Measurements from ENCODE around the gene FAM53A.

The FAM53A gene, protein sequence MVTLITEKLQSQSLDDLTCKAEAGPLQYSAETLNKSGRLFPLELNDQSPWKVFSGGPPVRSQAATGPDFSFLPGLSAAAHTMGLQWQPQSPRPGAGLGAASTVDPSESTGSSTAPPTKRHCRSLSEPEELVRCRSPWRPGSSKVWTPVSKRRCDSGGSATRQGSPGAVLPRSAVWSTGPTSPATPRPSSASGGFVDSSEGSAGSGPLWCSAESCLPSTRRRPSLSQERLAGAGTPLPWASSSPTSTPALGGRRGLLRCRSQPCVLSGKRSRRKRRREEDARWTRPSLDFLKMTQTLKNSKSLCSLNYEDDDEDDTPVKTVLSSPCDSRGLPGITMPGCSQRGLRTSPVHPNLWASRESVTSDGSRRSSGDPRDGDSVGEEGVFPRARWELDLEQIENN

DNA sequence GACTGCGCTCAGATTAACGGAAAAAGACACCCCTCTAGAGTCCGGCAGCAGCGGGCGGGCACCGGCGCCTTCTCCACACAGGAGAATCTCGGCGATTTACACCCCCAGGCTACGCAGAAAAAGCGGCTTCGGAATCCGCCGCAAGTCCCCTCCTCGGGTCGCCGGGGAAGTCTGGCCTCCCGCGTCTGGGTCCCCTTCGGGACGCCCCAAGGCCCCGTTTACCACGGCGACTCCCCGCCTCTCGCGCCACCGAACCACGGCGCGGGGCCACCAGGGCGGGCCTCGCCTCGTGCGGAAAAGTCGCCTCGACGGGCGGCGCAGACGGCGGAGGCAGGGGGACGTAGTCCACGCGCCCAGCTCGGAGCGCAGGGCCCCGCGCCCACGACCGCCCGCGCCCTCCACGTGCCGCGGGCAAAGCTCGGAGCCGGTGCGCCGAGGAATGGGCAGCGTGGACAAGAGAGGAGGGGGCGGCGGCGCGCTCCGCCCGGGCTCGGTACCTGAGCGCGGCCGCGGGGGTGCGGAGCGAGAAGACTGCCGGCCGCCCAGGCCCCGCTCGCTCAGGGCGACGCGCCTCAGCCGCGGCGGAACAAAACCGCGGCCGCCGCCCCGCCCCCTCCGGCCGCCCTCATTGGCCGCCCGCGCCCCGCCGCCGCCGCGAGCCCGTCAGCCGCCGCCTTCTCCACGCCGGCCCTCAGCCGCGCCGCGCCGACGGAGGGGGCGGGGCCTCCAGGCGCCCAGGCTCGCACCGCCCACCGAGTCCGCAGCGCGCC, at the start of gene FAM53A:
Gene FAM53A (minus strand): TSS at position 578 of the 770 bp plus-strand sequence. CDS start 15,572 bp downstream, outside the sequence.
- DNase-seq (ENCODE audit: low read depth) = peak; percentile 8

DNA sequence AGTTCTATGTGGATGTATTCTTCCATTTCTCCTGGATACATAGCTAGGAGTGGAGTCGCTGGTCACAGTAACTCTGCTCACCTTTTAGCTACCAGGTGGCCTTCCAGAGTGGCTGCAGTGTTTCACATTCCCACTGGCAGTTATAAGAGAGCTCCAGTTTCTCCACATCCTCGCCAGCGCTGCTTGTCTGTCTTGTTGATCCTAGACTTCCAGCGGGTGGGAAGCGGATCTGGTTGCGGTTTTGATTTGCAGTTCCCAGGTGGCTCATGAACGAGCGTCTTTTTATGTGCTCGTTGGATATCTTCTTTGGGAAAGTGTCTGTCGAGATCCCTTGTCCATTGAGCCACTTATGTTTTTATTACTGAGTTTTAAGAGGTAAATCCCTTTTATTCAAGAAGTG, 48.8 kb upstream of the FAM53A start:
- no peak for DNase-seq (ENCODE audit: low read depth)

DNA sequence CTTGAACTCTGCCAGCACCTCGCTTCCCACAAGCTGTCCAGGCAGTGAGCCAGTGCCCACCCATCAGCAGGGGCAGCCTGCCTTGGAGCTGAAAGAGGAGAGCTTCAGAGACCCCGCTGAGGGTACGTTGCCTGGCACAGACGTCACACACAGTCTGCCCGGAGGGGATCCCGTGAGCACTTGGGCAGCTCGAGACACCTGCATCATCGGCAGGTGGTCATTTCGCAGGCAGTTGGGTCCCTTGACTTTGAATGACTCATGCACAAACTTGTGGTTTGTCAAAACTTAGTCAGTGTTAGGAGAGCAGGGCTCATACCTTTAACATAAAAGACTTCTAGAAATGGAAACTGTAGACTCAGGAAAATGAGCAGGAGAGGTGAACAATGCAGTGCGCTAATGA, 47.1 kb upstream of the FAM53A start:
- DNase-seq (ENCODE audit: low read depth) = no peak

DNA sequence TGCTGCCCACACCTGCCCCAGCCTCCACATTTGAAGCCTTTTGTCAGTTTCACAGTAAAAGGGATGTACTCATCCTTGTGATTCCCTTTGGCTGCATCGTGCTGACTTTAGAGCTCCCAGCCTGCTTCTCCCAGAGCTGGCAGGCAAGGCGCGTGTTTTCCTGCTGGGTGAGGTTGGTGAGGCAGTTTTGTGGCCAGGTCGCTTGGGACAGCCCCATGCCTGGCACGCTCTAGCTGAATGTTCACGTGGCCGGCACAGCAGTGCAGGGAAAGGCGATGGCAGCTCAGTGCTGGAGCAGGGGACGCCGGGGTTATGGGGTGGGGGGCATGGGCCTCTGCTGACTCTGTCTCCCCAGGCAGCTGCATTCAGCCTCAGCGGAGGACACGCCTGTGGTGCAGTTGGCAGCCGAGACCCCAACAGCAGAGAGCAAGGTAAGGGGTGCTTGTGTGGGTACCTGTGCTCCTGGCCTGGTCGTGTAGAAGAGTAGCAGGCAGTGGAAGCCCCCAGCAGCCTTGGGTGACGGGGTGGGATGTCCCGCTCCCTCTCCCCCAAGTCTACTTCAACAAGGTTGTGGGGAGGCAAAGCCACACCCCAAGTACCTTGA, 46.5 kb upstream of the FAM53A start:
- no peak for DNase-seq (ENCODE audit: low read depth)

DNA sequence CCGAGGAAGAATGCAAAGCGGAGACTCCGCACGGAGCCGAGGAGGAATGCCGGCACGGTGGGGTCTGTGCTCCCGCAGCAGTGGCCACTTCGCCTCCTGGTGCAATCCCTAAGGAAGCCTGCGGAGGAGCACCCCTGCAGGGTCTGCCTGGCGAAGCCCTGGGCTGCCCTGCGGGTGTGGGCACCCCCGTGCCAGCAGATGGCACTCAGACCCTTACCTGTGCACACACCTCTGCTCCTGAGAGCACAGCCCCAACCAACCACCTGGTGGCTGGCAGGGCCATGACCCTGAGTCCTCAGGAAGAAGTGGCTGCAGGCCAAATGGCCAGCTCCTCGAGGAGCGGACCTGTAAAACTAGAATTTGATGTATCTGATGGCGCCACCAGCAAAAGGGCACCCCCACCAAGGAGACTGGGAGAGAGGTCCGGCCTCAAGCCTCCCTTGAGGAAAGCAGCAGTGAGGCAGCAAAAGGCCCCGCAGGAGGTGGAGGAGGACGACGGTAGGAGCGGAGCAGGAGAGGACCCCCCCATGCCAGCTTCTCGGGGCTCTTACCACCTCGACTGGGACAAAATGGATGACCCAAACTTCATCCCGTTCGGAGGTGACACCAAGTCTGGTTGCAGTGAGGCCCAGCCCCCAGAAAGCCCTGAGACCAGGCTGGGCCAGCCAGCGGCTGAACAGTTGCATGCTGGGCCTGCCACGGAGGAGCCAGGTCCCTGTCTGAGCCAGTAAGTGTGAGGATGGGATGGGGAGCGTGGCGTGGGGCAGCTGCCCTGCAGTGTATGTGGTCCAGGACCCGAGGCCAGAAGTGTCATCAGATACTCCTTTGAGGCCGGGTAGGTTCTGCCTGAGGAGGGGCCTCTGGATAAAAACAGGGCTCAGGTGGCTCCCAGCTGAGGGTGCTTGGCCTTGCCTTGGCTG, 44.2 kb upstream of the FAM53A start:
- DNase-seq (ENCODE audit: low read depth) = no peak

DNA sequence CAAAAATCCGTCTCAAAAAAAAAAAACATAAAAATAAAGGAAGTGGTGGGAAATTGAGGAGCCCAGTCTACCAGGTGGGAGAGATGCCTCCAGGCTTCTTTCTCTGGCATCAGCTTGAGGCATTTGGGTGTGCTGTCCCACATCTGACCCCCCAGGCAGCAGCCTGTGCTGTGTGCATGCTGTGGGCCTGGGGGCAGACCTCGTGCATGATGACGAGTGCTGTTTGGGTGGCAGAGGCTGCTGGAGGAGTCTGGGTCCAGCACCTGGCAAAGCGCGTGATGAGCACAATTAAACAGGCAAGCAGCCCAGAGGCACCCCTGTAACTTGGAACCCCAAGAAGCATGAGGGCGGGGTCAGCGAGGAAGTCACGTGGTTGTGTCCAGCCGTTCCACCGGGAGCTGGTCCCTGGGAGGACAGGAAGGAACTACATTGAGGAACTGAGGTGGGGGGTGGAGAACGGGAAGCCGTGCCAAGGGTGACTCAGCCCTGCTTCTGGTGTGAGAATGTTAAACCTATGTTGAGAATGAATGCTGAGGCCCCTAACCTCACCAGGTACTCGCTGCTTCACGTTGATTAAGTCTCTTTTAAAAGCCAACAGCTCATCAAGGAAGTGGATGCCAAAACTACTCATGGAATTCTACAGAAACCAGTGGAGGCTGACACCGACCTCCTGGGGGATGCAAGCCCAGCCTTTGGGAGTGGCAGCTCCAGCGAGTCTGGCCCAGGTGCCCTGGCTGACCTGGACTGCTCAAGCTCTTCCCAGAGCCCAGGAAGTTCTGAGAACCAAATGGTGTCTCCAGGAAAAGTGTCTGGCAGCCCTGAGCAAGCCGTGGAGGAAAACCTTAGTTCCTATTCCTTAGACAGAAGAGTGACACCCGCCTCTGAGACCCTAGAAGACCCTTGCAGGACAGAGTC, 43.3 kb upstream of the FAM53A start:
- DNase-seq (ENCODE audit: low read depth) = no peak

DNA sequence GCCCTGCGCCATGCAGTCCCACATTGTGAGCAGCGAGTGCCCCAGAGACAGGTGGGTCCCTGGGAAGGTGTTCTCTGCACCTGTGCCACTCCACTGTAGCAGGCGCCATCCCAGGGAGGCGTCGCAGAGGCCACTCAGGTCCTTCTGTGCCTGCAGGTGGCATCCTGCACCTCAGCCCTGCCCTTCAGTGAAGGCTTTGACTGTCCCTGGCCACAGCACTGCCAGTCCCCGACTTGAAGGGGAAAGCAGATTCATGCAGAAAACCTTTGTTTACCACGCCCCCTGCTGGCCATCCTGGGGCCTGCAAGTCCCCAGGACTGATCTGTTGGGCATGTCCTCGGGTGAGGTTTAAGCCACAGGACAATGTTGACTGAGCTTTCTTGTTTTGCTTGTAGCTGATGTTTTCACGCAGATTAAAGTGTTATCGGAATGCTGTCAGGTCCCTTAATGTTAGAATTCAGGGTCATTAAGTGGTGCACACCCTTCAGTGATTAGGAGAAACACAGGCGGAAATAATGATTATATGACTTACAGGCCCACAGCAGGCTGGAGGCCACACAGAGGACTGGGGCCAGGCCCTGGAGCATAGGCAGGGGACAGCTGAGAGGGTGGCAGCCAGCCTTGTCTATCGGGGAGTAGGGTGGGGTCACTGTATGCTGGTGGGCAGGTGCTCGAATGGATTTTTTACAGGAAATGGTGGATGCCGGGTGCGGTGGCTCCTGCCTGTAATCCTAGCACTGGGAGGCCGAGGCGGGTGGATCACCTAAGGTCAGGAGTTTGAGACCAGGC, 42.2 kb upstream of the FAM53A start:
- DNase-seq (ENCODE audit: low read depth) = peak; percentile 86

DNA sequence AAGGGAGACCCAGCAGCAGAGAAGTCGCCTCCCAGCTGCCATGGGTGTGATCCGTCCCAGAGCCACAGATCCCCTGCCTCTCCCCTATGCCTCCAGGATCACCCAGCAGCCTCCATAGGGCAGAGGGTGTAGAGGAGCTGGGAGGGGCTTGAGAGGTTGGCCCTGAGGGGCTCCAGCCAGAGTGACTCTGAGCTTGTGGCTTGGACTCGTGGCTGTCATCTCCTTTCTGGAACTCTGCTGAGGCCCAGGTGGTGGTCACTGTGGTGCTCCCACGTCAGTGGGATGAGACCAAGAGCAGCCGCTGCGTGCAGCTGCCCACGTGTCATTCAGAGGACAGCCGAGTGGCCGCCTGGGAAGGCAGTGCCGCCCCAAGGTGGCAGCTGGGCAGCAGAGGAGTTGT, 41.4 kb upstream of the FAM53A start:
- DNase-seq (ENCODE audit: low read depth) = no peak

DNA sequence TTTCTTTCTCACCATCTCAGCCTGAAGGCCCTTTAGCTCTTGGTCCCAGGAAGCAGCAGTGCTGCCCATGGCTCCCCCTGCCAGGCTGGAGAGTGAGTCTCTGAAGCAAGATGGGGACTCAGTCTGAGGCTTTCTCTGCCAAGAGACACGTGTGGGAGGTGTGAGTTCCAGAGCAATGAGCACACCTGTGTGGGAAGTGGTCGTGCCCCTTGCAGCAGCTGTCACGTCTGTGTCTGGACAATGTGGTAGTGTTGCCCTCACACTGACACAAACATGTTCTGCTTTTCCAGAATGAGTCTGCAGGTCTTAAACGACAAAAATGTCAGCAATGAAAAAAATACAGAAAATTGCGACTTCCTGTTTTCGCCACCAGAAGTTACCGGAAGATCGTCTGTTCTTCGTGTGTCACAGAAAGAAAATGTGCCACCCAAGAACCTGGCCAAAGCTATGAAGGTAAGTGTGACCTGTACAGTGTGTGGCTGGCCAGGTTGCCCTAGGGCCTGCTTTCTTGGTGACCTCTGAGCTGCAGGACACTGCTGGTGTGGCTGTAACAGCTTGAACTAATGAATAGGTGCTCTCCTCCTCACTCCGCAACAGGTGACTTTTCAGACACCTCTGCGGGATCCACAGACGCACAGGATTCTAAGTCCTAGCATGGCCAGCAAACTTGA, 39.2 kb upstream of the FAM53A start:
- DNase-seq (ENCODE audit: low read depth) = no peak

DNA sequence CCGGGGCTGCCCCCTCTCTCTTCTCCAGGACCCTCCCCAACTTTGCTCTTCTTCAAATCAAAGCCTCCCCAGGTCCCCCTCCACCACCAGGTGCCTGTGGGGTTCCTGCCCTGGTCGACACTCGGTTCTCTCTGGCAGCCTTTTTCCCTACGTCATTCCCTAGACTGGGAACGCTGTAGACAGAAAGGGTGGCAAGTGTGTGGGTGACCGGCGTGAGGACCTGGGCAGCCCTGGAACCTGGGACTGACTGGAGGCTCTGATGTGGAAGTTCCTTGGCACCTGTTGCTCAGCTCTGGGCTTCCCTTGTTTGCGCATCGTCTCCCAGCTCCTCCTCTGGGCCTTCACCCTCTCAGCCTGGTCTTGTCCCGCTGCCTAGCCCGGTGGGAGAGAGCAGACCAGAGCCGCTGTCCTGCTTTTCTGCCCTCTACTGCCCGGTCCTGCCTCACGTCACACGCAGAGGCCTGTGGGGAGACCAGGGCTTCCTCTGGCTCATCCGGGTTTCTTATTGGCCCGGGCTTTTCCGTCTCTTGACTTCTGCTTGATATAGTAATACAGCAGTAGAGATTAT, 38.5 kb upstream of the FAM53A start:
- DNase-seq (ENCODE audit: low read depth) = no peak

DNA sequence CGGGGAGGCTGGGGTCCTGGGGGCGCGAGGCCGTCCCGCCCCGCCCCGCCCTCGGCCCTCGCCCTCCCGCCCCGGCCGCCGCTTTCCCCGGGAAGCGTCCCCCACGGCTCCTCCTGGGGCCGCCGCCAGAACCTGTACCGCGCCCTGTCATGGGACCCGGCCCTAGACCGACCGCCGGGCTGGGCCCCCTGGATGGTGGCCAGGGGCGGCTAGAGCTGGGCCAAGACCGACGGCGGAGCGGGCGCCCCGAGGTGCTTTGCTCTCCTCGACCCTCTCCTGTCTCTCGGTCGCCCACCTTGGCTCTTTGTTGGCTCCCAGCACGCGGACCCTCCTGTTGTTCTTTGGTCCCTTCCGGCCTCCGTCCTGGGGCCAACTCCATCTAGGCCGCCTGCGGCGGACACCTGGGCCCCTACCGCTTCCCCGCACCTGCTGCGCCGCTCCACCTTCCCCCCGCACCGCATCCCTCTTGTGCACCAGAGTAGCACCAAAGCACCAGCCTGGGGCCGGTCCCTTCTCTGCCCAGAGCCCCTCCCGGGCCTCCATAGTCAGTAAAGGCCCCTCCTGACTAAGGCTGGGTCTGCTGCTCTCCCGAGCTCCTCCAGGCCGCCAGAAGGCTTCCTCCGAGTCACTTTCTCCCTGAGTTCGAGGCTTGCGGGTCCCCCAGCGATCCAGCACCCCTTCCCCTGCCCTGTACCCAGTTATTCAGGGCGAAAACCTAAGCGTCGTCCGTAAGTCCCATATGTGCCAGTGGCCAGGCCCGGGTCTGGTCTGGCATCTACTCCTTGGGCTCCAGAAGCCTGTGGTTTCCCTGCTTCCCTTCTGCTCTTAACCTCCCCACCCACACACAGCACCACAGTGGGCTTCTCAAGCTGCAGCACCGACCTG, 37.8 kb upstream of the FAM53A start:
- DNase-seq (ENCODE audit: low read depth) = no peak

DNA sequence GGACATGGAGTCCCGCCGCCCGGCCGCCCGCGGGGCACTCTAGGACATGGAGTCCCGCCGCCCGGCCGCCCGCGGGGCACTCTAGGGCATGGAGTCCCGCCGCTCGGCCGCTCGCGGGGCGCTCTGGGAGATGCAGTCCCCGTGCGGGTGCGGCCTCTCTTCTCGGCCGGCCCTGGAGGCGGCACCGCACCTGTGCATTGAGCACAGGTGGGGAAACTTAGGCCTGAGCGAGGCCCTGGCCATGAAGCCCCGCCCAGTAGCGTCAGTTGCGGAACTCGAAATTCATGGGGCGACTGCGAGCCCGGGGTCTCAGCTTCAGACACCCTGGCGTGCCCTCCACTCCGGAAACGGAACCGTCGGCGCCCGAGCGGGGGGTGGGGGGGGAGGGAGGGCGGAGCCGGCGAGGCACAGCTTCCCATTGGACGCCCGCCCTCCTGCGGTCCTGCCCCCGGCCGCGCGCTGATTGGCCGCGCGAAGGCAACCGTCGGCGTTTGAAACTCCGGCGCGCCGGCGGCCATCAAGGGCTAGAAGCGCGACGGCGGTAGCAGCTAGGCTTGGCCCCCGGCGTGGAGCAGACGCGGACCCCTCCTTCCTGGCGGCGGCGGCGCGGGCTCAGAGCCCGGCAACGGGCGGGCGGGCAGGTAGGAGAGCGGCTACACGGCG, 37.0 kb upstream of the FAM53A start, which contains the start of the genes TACC3 and TMEM129:
Gene TACC3 (plus strand): TSS at position 519 of the 663 bp plus-strand sequence. CDS start 1,901 bp downstream, outside the sequence.
Gene TMEM129 (minus strand): TSS at position 321 of the 663 bp plus-strand sequence. CDS start 486 bp downstream, outside the sequence.
- DNase-seq (ENCODE audit: low read depth) = peak; percentile 88

DNA sequence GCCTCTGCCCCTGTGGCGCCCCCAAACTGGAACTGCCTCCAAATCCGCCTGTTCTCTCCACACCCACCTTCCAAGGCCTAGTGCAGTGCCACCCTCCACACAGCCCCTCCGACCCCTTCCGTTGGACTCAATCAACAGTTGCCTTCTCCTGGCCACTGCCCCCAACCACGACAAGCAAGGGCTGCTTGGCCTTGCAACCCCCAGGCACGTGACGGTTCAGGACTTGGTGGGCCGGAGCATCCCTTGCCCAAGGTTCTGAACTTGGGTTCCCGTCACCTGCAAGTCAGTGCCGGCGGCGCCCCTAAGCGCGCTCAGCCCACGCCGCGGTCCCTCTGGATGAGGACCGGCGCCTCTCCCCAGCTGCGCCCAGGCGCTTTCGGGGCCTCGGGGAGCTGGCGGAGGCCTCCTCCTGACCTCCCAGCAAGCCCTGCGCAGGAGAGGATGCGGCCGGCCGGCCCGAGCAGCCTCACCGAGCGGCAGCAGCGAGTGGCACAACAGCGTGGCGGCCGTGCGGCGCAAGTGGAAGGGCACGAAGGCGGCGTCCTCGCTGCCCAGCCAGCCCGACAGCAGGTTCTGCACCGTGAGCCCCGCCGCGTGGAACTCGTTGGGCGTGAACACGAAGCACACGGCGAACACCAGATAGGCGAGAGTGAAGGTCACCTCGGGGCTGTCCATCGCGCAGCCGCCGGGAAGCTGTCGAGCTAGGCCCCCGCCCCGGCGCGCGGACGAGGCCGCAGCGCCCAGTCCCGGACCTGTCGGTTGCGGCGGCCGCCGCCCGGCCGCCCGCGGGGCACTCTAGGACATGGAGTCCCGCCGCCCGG, 36.3 kb upstream of the FAM53A start:
- no peak for DNase-seq (ENCODE audit: low read depth)

DNA sequence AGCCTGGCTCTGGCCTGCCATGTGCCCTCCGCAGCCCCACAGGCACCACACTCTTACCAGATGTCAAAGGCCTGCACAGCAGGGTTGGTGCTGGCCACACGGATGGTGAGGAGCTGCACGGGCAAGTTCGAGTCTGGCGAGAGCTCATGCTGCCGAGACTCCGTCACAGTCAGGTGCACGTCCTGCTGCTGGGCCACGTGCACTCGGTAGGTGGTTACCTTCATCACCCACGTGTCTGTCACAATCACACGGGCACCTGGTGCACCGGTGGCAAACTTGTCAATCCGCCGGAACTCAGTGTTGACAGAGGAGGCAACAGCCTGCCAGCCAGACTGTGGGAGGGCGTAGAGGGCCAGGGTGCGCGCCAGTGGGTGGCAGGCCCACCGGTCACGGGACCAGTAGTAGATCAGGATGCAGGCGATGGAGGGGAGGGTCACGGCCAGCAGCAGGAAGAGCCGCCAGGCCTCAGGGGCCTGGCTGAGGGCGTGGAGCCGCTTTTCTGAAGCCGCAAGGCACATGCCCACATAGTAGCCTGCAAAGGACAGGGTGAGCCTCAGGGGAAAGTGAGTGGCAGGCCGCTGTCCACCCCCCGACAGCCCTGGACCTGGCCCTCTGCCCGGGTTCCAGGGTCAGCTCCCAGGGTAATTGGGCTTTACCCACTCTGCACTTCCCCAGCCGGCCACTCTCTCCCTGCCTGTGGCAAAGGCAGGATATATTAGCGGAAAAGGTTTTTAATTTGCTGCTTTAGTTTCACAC, 34.2 kb upstream of the FAM53A start:
- no peak for DNase-seq (ENCODE audit: low read depth)
